HEK293T (cell line): ENCODE measurements around the gene OR4D1.

ENCODE experiments used
- CTCF ChIA-PET: fragments of 350-600 bp; formaldehyde crosslinking; extraction: SDS; loops from one replicate; lab custom pipeline; 2021; ENCODE audit warnings: antibody characterized with exemption, inconsistent platforms; lab: Yijun Ruan, JAX
- POLR2A ChIA-PET: fragments of 350-600 bp; formaldehyde crosslinking; extraction: SDS; loops from one replicate; lab custom pipeline; 2020; ENCODE audit warnings: antibody characterized with exemption, inconsistent platforms; lab: Yijun Ruan, JAX
- DNase-seq: peaks from one replicate; pipeline ENCODE4 v3.0.0; 2012; ENCODE audit warnings: mixed read lengths; ENCODE audit errors: extremely low spot score
- ARNT ChIP-seq: fragments of 450-650 bp; IDR thresholded peaks from 2 replicates; pipeline ENCODE4 v1.6.1; 2017; ENCODE audit warnings: mild to moderate bottlenecking
- BHLHE40 ChIP-seq: fragments of 450-650 bp; IDR thresholded peaks from 2 replicates; pipeline ENCODE4 v1.6.1; 2016; ENCODE audit warnings: mild to moderate bottlenecking, moderate library complexity, borderline replicate concordance
- CTBP1 ChIP-seq: fragments of 450-650 bp; IDR thresholded peaks from 2 replicates; pipeline ENCODE4 v1.6.1; 2016; ENCODE audit warnings: borderline replicate concordance
- ELF4 ChIP-seq: fragments of 450-650 bp; IDR thresholded peaks from 2 replicates; pipeline ENCODE4 v1.6.1; 2017; ENCODE audit warnings: antibody characterized with exemption
- FOXA1 ChIP-seq: fragments of 450-650 bp; IDR thresholded peaks from 2 replicates; pipeline ENCODE4 v1.6.1; 2016; ENCODE audit warnings: mild to moderate bottlenecking
- FOXK2 ChIP-seq: fragments of 450-650 bp; IDR thresholded peaks from 2 replicates; pipeline ENCODE4 v1.6.1; 2016; ENCODE audit warnings: mild to moderate bottlenecking
- FOXM1 ChIP-seq: fragments of 450-650 bp; IDR thresholded peaks from 2 replicates; pipeline ENCODE4 v1.6.1; 2017; ENCODE audit warnings: mild to moderate bottlenecking, borderline replicate concordance
- HDGF ChIP-seq: fragments of 450-650 bp; IDR thresholded peaks from 2 replicates; pipeline ENCODE4 v1.6.1; 2017; ENCODE audit warnings: antibody characterized with exemption, borderline replicate concordance
- L3MBTL2 ChIP-seq: fragments of 450-650 bp; conservative IDR thresholded peaks from 2 replicates; pipeline ENCODE4 v1.6.1; 2016; ENCODE audit warnings: mild to moderate bottlenecking
- LEF1 ChIP-seq: fragments of 450-650 bp; IDR thresholded peaks from 2 replicates; pipeline ENCODE4 v1.6.1; 2017; ENCODE audit warnings: mild to moderate bottlenecking, borderline replicate concordance
- NFRKB ChIP-seq: fragments of 450-650 bp; IDR thresholded peaks from 2 replicates; pipeline ENCODE4 v1.6.1; 2016; ENCODE audit warnings: mild to moderate bottlenecking, moderate library complexity
- PKNOX1 ChIP-seq: fragments of 450-650 bp; IDR thresholded peaks from 2 replicates; pipeline ENCODE4 v1.6.1; 2016
- SP1 ChIP-seq: fragments of 450-650 bp; IDR thresholded peaks from 2 replicates; pipeline ENCODE4 v1.6.1; 2017
- TARDBP ChIP-seq: fragments of 450-650 bp; IDR thresholded peaks from 2 replicates; pipeline ENCODE4 v1.6.1; 2016
- ZNF384 ChIP-seq: fragments of 450-650 bp; IDR thresholded peaks from 2 replicates; pipeline ENCODE4 v1.6.1; 2016

The OR4D1 gene

GRCh38 chr17:58110012-58110411 lies 38.2 kb upstream of the OR4D1 start:
- CTCF ChIA-PET: no interaction called here
- TF ChIP-seq TARDBP (no peak), FOXK2 (no peak), ZNF384 (no peak)
- POLR2A ChIA-PET: interaction anchor here (1.0 kb wide), 1 partner anchor 9 kb away, joined by 3 read pairs; no protein-coding TSS in a partner anchor
- DNase-seq: no peak

GRCh38 chr17:58111676-58112075 lies 36.5 kb upstream of the OR4D1 start:
- no peak for DNase-seq
- POLR2A ChIA-PET: interaction anchor here (1.1 kb wide), 1 partner anchor 105 kb away, joined by 3 read pairs; the partner anchor contains the start of gene SRSF1
- TF ChIP-seq ARNT (no peak), FOXM1 (no peak), NFRKB (no peak), FOXA1 (no peak)
- CTCF ChIA-PET: interaction anchor here (0.6 to 2.0 kb wide), 4 partner anchors 160 to 279 kb away, joined by 3 to 13 read pairs (median 6); no protein-coding TSS in a partner anchor

GRCh38 chr17:58112970-58113631 lies 35.1 kb upstream of the OR4D1 start:
- TF ChIP-seq FOXM1 (no peak), LEF1 (no peak), L3MBTL2 (no peak)
- POLR2A ChIA-PET: interaction anchor here (2.6 kb wide), 1 partner anchor 106 kb away, joined by 18 read pairs; the partner anchor contains the start of gene SRSF1
- peak; percentile 78 for DNase-seq
- CTCF ChIA-PET: interaction anchor here (0.8 to 2.0 kb wide), 6 partner anchors 127 to 280 kb away, joined by 3 to 13 read pairs (median 4); no protein-coding TSS in a partner anchor

- POLR2A ChIA-PET: interaction anchor here (1.4 to 2.6 kb wide), 2 partner anchors 107 to 262 kb away, joined by 3 to 18 read pairs; partner anchors contain the start of gene SRSF1
- no peak for DNase-seq
- CTCF ChIA-PET: interaction anchor here (0.6 to 2.0 kb wide), 5 partner anchors 115 to 256 kb away, joined by 3 to 6 read pairs (median 4); no protein-coding TSS in a partner anchor
- TF ChIP-seq L3MBTL2 (no peak), ARNT (no peak), BHLHE40 (no peak), ELF4 (no peak), FOXA1 (no peak), ZNF384 (no peak), LEF1 (no peak), FOXK2 (no peak), TARDBP (no peak), FOXM1 (no peak), NFRKB (no peak)
Observed at GRCh38 chr17:58113947-58114346, 34.2 kb upstream of the OR4D1 start.

- TF ChIP-seq NFRKB (no peak), CTBP1 (0 out of 2 replicates have a peak, but pooled peaks have one; percentile 15), FOXK2 (no peak)
- ChIA-PET POLR2A (no interaction called here), CTCF (no interaction called here)
- DNase-seq: no peak
Observed at GRCh38 chr17:58117382-58117781, 30.8 kb upstream of the OR4D1 start.

- ChIA-PET POLR2A (no interaction called here), CTCF (no interaction called here)
- no peak for TF ChIP-seq ARNT
- no peak for TF ChIP-seq FOXM1
- DNase-seq: no peak
Observed at GRCh38 chr17:58119491-58119890, 28.7 kb upstream of the OR4D1 start.

- CTCF ChIA-PET: no interaction called here
- DNase-seq: peak; percentile 51
- POLR2A ChIA-PET: no interaction called here
- TF ChIP-seq CTBP1 (no peak), NFRKB (no peak), ZNF384 (no peak), L3MBTL2 (no peak)
Observed at GRCh38 chr17:58120195-58120822, 27.9 kb upstream of the OR4D1 start.

GRCh38 chr17:58121925-58122324 lies 26.3 kb upstream of the OR4D1 start:
- POLR2A ChIA-PET: no interaction called here
- TF ChIP-seq BHLHE40 (no peak), LEF1 (no peak), PKNOX1 (peak; percentile 52; the same call in 1 of the 2 replicates), HDGF (no peak), FOXM1 (no peak), FOXA1 (no peak), SP1 (no peak), L3MBTL2 (no peak), TARDBP (no peak), NFRKB (no peak), ELF4 (no peak), ZNF384 (peak; percentile 76), ARNT (no peak), CTBP1 (no peak)

More at GRCh38 chr17:58121925-58122324, 26.3 kb upstream of the OR4D1 start:
- peak; percentile 50 for DNase-seq
- CTCF ChIA-PET: interaction anchor here (0.7 to 1.0 kb wide), 3 partner anchors 40 to 113 kb away, joined by 3 to 4 read pairs (median 4); no protein-coding TSS in a partner anchor
